NB4 (cell line): ENCODE data around the gene TSTD1.

Experiments
- DNase-seq: peaks from one replicate; pipeline ENCODE4 v3.0.0; 2010; ENCODE audit warnings: low read depth
- H3K4me3 ChIP-seq: one replicate; pipeline ENCODE4 v1.5.1; 2011; ENCODE audit warnings: mild to moderate bottlenecking, low read depth, low read length, moderate library complexity
- CTCF ChIP-seq: IDR thresholded peaks from one replicate; pipeline ENCODE4 v1.5.1; 2012; ENCODE audit warnings: low read depth, low read length
- MAX ChIP-seq: IDR thresholded peaks from 2 replicates; pipeline ENCODE4 v1.6.1; 2011; ENCODE audit warnings: low read depth, low read length
- MYC ChIP-seq: IDR thresholded peaks from 2 replicates; pipeline ENCODE4 v1.6.1; 2011; ENCODE audit warnings: low read depth, low read length
- POLR2A ChIP-seq: IDR thresholded peaks from 2 replicates; pipeline ENCODE4 v1.6.1; 2011; ENCODE audit warnings: mild to moderate bottlenecking; ENCODE audit not compliant: insufficient read length; ENCODE audit errors: extremely low read depth

TSTD1 gene

DNA sequence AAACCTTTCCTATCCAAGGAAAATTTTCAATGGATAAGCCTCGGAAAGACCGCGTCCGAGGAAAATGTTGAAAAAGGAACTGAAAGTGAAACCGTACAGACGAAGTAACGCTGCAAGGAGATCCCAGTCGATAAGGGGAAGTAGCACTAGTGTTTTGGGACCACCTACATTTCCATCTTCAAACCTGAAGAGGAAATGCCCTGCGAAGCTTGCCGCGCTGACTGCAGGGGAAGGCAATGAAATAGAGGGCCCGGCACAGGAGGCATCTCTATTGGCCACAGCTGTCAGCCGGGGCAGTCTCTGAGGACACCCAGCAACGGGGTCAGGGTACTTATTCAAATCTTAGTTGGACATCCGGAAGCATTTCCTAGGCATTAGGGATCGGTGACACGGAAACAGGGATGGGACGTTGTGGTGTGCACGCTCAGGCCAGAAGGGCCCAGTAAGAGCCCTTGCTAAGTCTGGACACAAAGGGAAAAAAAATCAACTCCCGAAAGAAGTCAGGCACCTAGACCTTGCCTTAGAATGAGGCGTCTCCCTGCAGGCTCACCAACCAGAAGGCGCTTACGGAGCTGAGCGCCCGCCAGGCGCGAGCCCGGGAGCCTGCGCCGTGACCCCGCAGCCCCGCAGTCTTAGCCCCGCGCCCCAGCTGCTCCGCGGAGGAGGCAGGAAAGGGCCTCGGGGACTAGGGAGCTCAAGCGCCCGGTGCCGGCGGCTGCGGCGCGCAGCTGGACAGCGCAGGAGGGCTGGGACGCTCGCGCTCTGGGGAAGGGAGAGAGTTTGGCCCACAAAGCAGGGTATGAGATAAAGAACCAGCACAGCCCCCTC is 6.4 kb upstream of the TSTD1 start:
- peak overlapping the region; percentile 78 for H3K4me3 ChIP-seq
- peak; percentile 93 for DNase-seq
- TF ChIP-seq CTCF (no peak), MYC (no peak), POLR2A (peak; percentile 38), MAX (peak; percentile 23; the same call in 1 of the 2 replicates)

DNA sequence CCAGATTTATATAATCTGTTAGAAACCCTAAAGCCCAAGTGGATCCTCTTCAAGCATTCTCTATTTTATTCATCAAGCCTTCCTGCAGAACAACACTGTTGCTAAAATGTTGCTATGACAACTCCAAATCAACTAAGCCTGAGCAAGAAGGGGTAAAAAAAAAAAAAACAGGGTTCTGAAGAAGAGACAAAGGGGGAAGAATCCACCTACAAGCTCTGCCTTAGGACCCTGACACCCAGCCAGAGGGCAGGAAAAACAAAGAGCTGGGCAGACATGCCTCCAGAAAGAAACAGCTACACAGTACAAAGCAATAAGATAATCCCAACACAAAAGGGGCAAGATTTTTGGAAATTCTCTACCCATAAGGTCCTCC is 5.8 kb upstream of the TSTD1 start:
- peak overlapping the region; percentile 78 for H3K4me3 ChIP-seq
- no peak for DNase-seq
- TF ChIP-seq POLR2A (no peak), MYC (no peak), CTCF (no peak), MAX (no peak)

DNA sequence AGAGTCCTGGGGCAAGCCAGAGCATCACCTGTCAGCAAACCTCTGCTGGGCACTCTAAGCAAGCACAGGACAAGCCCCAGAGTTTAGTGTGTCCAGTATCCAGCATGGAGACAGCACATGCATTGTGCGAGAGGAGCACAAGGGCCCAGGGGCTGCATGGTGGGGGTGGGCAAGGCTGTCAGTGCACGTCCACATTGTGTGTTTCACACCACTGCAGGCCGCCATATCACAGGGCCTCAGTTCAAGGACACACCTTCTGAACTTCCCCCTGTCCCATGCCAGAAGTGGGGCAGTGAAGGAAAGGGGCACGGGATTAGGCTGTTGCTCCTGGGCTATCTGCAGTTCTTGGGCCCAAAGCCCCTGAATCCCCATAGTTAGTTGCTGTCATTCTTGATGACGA is 782 bp upstream of the TSTD1 start:
- TF ChIP-seq POLR2A (no peak), MYC (no peak), CTCF (no peak), MAX (no peak)
- H3K4me3 ChIP-seq = no peak overlapping the region
- no peak for DNase-seq

DNA sequence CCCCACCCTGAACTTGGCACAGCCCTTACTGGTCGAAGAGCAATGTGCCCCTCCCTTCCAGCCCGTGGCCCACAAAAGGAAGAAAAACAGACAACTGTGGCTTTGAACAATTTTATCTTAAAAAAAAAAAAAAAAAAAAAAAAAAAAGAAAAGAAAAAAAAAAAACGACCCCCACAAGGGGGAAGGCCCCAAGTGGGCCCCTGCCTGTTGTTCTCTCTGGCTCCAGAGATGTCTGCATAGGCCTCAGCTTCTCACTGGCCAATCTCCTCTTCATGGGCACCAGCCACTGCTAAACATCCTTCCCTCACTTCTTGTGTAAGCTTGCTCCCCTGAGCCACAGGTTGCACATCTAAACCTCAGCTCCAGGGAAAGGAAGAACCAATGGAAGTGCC is 386 bp upstream of the TSTD1 start:
- no peak for DNase-seq
- no peak overlapping the region for H3K4me3 ChIP-seq
- no peak for TF ChIP-seq CTCF
- no peak for TF ChIP-seq MYC
- TF ChIP-seq MAX = no peak
- TF ChIP-seq POLR2A = no peak

- TF ChIP-seq POLR2A = no peak
- no peak for DNase-seq
- H3K4me3 ChIP-seq = no peak overlapping the region
Measured at GRCh38 chr1:161037661-161038522, 872 bp downstream of the TSTD1 start.

- DNase-seq = no peak
- TF ChIP-seq POLR2A = no peak
- no peak for TF ChIP-seq CTCF
- no peak for TF ChIP-seq MYC
- no peak for TF ChIP-seq MAX
- H3K4me3 ChIP-seq = no peak overlapping the region
Measured at GRCh38 chr1:161033751-161034150, 5.0 kb downstream of the TSTD1 start.
